Adrenal gland (tissue), 5 donors: ENCODE results near the gene FIGLA.

Source experiments
- POLR2A ChIP-seq, 2 donors: fragments of 450-650 bp; IDR thresholded peaks; one replicate each; pipeline ENCODE4 v1.6.1; 2017; ENCODE audit warnings: antibody characterized with exemption in 2 of 2, mild to moderate bottlenecking in 2 of 2, moderate library complexity in 1 of 2
- TF ChIP-seq, protein P1 (sequence below), 6 experiments: fragments of 450-650 bp in 4 of 6; fragments of 200-600 bp in 2 of 6; sonication (generic) in 1 of 6; IDR thresholded peaks; 1 replicate in 5 of 6; 2 replicates in 1 of 6; pipeline versions ENCODE4 v1.5.1 to v1.8.0; 2016 to 2021; ENCODE audit warnings: antibody characterized with exemption in 6 of 6, mild to moderate bottlenecking in 2 of 6, moderate library complexity in 1 of 6
- donor health status: DM: no; HTN: no; CAD: no.

DNA sequence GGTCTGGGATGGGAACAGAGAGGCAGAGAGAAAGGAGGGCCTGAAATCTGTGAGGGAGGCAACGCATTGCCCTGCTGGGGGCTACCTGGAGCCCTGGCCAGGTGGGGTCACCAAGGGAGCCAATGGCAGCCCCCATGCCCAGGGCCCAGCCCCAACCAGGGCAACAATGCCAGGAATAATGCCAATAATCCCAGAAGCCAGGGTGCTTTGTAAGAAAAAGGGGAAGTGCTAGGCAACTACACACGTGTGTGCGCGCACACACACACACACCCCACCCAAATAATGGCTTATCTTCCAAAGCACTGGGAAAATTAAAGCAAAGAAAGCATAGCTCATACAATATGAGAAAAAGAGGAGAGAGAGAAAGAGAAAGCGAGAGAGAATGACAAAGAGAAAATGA, 36.9 kb upstream of the FIGLA start:
- TF ChIP-seq, protein P1, sequence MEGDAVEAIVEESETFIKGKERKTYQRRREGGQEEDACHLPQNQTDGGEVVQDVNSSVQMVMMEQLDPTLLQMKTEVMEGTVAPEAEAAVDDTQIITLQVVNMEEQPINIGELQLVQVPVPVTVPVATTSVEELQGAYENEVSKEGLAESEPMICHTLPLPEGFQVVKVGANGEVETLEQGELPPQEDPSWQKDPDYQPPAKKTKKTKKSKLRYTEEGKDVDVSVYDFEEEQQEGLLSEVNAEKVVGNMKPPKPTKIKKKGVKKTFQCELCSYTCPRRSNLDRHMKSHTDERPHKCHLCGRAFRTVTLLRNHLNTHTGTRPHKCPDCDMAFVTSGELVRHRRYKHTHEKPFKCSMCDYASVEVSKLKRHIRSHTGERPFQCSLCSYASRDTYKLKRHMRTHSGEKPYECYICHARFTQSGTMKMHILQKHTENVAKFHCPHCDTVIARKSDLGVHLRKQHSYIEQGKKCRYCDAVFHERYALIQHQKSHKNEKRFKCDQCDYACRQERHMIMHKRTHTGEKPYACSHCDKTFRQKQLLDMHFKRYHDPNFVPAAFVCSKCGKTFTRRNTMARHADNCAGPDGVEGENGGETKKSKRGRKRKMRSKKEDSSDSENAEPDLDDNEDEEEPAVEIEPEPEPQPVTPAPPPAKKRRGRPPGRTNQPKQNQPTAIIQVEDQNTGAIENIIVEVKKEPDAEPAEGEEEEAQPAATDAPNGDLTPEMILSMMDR (IDR thresholded peaks at IDR 0.05): no peak
- no peak for TF ChIP-seq POLR2A (IDR thresholded peaks at IDR 0.05)
